ENCODE data around the gene SLC12A8.

- TF ChIP-seq POLR2A (conservative IDR thresholded peaks at IDR 0.05) (no peak), HNRNPH1 (optimal IDR thresholded peaks at IDR 0.05; ENCODE audit: low read depth, low read length) (no peak), CTCF (IDR thresholded peaks at IDR 0.05 in 2 of 3, conservative IDR thresholded peaks at IDR 0.05 in 1 of 3; ENCODE audit: insufficient read depth in 2 of 3, low read depth in 1 of 3, low read length in 3 of 3) (no peak), ZNF398 (CRISPR knock-in tag; IDR thresholded peaks at IDR 0.05) (no peak), ZBTB2 (IDR thresholded peaks at IDR 0.05) (no peak), MYC (IDR thresholded peaks at IDR 0.05; ENCODE audit: low read depth, low read length) (no peak), MYC (CRISPR knock-in tag; IDR thresholded peaks at IDR 0.05; ENCODE audit: borderline replicate concordance, low read depth) (no peak), BCLAF1 (IDR thresholded peaks at IDR 0.05; ENCODE audit: borderline replicate concordance in 1 of 2, control insufficient read depth in 1 of 2, low read depth in 2 of 2, low read length in 1 of 2) (no peak), STAT5A (IDR thresholded peaks at IDR 0.05; ENCODE audit: borderline replicate concordance, low read length) (no peak), EZH2 (IDR thresholded peaks at IDR 0.05; ENCODE audit: borderline replicate concordance, low read depth, low read length) (no peak), MAX (CRISPR knock-in tag; IDR thresholded peaks at IDR 0.05) (no peak), PBX2 (CRISPR knock-in tag; IDR thresholded peaks at IDR 0.05; ENCODE audit: low read depth) (no peak), PBX2 (tag; conservative IDR thresholded peaks at IDR 0.05; ENCODE audit: low read depth) (no peak), RNF219 (CRISPR knock-in tag; IDR thresholded peaks at IDR 0.05) (no peak), MAFF (IDR thresholded peaks at IDR 0.05; ENCODE audit: low read length) (no peak)
These were observed 103.0 kb downstream of the SLC12A8 start for GRCh38 chr3:125109536-125109925.
